ENCODE data around the gene GARS1. TPM values are rescaled to one million over a fixed set of nuclear protein-coding genes. Genes with fewer than 3 reads are reported as not detected.
"Not testable (repeated sequence)": the region's sequence is repeated elsewhere in the genome, so short reads cannot be mapped to it uniquely, and the experiment has no call there.

Gene GARS1
- total RNA-seq, 1 donor from 2014 or later, result 37.0 TPM

- not testable (repeated sequence) for ATAC-seq; DNase-seq (ENCODE audit: low spot score)
Measured at GRCh38 chr7:30570238-30570637, 24.4 kb upstream of the GARS1 start.

- DNase-seq (ENCODE audit: low spot score) (no peak), ATAC-seq (no peak)
Measured at GRCh38 chr7:30572212-30572841, 22.4 kb upstream of the GARS1 start.

- ATAC-seq (no peak), DNase-seq (ENCODE audit: low spot score) (no peak)
Measured at GRCh38 chr7:30575910-30576309, 18.8 kb upstream of the GARS1 start.

- no peak for ATAC-seq
- DNase-seq (ENCODE audit: low spot score), result no peak
Measured at GRCh38 chr7:30583181-30583580, 11.5 kb upstream of the GARS1 start.

GRCh38 chr7:30584415-30584814 is 10.3 kb upstream of the GARS1 start:
- ATAC-seq (no peak), DNase-seq (ENCODE audit: low spot score) (no peak)

GRCh38 chr7:30584965-30585364 is 9.7 kb upstream of the GARS1 start:
- ATAC-seq (no peak), DNase-seq (ENCODE audit: low spot score) (no peak)

GRCh38 chr7:30585675-30586074 is 9.0 kb upstream of the GARS1 start:
- ATAC-seq (no peak), DNase-seq (ENCODE audit: low spot score) (no peak)

- DNase-seq (ENCODE audit: low spot score); ATAC-seq: not testable (repeated sequence)
Measured at GRCh38 chr7:30587547-30587946, 7.1 kb upstream of the GARS1 start.

GRCh38 chr7:30589111-30589510 is 5.6 kb upstream of the GARS1 start:
- DNase-seq (ENCODE audit: low spot score) (no peak), ATAC-seq (no peak)

GRCh38 chr7:30594048-30594539 is 584 bp upstream of the GARS1 start:
- ATAC-seq (peak; percentile 65), DNase-seq (ENCODE audit: low spot score) (peak; percentile 64)

- ATAC-seq (peak; percentile 23), DNase-seq (ENCODE audit: low spot score) (no peak)
Measured at GRCh38 chr7:30595436-30596013, 847 bp downstream of the GARS1 start.

GRCh38 chr7:30596014-30596641 is 1.4 kb downstream of the GARS1 start:
- ATAC-seq, result no peak
- DNase-seq (ENCODE audit: low spot score), result no peak

- ATAC-seq (no peak), DNase-seq (ENCODE audit: low spot score) (no peak)
Measured at GRCh38 chr7:30596721-30597120, 2.0 kb downstream of the GARS1 start.

GRCh38 chr7:30598121-30598876 is 3.6 kb downstream of the GARS1 start:
- DNase-seq (ENCODE audit: low spot score) (no peak), ATAC-seq (no peak)

- no peak for DNase-seq (ENCODE audit: low spot score)
- ATAC-seq, result no peak
Measured at GRCh38 chr7:30604901-30605300, 10.2 kb downstream of the GARS1 start.

GRCh38 chr7:30605832-30606231 is 11.2 kb downstream of the GARS1 start:
- ATAC-seq, result no peak
- no peak for DNase-seq (ENCODE audit: low spot score)

GRCh38 chr7:30612658-30613265 is 18.1 kb downstream of the GARS1 start:
- DNase-seq (ENCODE audit: low spot score) (no peak), ATAC-seq (no peak)

GRCh38 chr7:30613366-30614325 is 19.0 kb downstream of the GARS1 start:
- peak; percentile 71 for ATAC-seq
- DNase-seq (ENCODE audit: low spot score), result no peak

GRCh38 chr7:30616318-30616717 is 21.6 kb downstream of the GARS1 start:
- DNase-seq (ENCODE audit: low spot score), result no peak
- no peak for ATAC-seq

GRCh38 chr7:30617359-30617758 is 22.7 kb downstream of the GARS1 start:
- DNase-seq (ENCODE audit: low spot score) (no peak), ATAC-seq (peak; percentile 18)

Data from left lobe of liver (tissue), 2 donors.